Ecto neural progenitor cell (in vitro differentiated cells): Measurements from ENCODE around the gene PTPRE.

ENCODE experiments used
- DNase-seq: peaks from one replicate; pipeline ENCODE4 v3.0.0-alpha.2; 2018; ENCODE audit warnings: low spot score

PTPRE gene

GRCh38 chr10:128000471-128001362 is 93.8 kb downstream of the PTPRE start:
- no peak for DNase-seq

- DNase-seq, result no peak
These were observed 94.5 kb downstream of the PTPRE start for GRCh38 chr10:128001363-128001745.

- no peak for DNase-seq
These were observed 94.9 kb downstream of the PTPRE start for GRCh38 chr10:128001849-128002248.

GRCh38 chr10:128003521-128003920 is 96.6 kb downstream of the PTPRE start:
- no peak for DNase-seq

- DNase-seq, result no peak
These were observed 99.0 kb downstream of the PTPRE start for GRCh38 chr10:128005858-128006257.

GRCh38 chr10:128007056-128007455 is 100.2 kb downstream of the PTPRE start:
- no peak for DNase-seq

- DNase-seq, result no peak
These were observed 101.1 kb downstream of the PTPRE start for GRCh38 chr10:128007971-128008370.

GRCh38 chr10:128008521-128009250 is 101.8 kb downstream of the PTPRE start:
- DNase-seq, result no peak

- DNase-seq, result no peak
These were observed 102.6 kb downstream of the PTPRE start for GRCh38 chr10:128009372-128010126.

GRCh38 chr10:128011059-128011979 is 104.4 kb downstream of the PTPRE start:
- DNase-seq, result peak; percentile 91

GRCh38 chr10:128013626-128014025 is 106.7 kb downstream of the PTPRE start:
- no peak for DNase-seq

GRCh38 chr10:128014236-128014635 is 107.3 kb downstream of the PTPRE start:
- DNase-seq, result no peak

- no peak for DNase-seq
These were observed 109.6 kb downstream of the PTPRE start for GRCh38 chr10:128016423-128017060.

- no peak for DNase-seq
These were observed 110.9 kb downstream of the PTPRE start for GRCh38 chr10:128017822-128018221.

- DNase-seq, result no peak
These were observed 111.3 kb downstream of the PTPRE start for GRCh38 chr10:128018236-128018635.

- no peak for DNase-seq
These were observed 111.8 kb downstream of the PTPRE start for GRCh38 chr10:128018691-128019090.

GRCh38 chr10:128022261-128023196 is 115.6 kb downstream of the PTPRE start:
- no peak for DNase-seq

- DNase-seq, result no peak
These were observed 117.5 kb downstream of the PTPRE start for GRCh38 chr10:128024426-128024825.

GRCh38 chr10:128025437-128025836 is 118.5 kb downstream of the PTPRE start:
- DNase-seq, result no peak

GRCh38 chr10:128025951-128026350 is 119.0 kb downstream of the PTPRE start:
- DNase-seq, result no peak
